ENCODE results near the gene ABCB6.
"Not testable (repeated sequence)": the region's sequence is repeated elsewhere in the genome, so short reads cannot be mapped to it uniquely, and the experiment has no call there.

The ABCB6 gene

DNA sequence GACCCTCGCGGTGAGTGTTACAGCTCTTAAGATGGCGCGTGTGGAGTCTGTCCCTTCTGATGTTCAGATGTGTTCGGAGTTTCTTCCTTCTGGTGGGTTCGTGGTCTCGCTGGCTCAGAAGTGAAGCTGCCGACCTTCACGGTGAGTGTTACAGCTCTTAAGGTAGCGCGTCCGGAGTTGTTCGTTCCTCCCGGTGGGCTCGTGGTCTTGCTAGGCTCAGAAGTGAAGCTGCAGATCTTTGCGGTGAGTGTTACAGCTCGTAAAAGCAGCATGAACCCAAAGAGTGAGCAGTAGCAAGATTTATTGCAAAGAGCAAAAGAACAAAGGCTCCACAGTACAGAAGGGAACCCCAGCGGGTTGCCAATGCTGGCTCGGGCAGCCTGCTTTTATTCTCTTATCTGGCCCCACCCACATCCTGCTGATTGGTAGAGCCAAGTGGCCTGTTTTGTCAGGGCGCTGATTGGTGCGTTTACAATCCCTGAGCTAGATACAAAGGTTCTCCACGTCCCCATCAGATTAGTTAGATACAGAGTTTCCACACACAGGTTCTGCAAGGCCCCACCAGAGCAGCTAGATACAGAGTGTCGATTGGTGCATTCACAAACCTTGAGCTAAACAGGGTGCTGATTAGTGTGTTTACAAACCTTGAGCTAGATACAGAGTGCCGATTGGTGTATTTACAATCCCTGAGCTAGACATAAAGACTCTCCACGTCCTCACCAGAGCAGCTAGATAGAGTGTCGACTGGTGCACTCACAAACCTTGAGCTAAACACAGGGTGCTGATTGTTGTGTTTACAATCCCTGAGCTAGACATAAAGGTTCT, 18.0 kb downstream of the ABCB6 start:
- not testable (repeated sequence) for H3K4me1 ChIP-seq (ENCODE audit: control insufficient read depth in 1 of 2, insufficient read depth in 2 of 2, low read length in 2 of 2); H3K9me3 ChIP-seq (ENCODE audit: control insufficient read depth in 1 of 2, low read length in 2 of 2); H3K36me3 ChIP-seq (ENCODE audit: control insufficient read depth in 1 of 2, insufficient read depth in 2 of 2, low read length in 2 of 2); H3K27me3 ChIP-seq (ENCODE audit: low read depth, low read length); H3K4me3 ChIP-seq (ENCODE audit: low read depth in 1 of 2, low read length in 2 of 2); H3K27ac ChIP-seq (ENCODE audit: low read length)

DNA sequence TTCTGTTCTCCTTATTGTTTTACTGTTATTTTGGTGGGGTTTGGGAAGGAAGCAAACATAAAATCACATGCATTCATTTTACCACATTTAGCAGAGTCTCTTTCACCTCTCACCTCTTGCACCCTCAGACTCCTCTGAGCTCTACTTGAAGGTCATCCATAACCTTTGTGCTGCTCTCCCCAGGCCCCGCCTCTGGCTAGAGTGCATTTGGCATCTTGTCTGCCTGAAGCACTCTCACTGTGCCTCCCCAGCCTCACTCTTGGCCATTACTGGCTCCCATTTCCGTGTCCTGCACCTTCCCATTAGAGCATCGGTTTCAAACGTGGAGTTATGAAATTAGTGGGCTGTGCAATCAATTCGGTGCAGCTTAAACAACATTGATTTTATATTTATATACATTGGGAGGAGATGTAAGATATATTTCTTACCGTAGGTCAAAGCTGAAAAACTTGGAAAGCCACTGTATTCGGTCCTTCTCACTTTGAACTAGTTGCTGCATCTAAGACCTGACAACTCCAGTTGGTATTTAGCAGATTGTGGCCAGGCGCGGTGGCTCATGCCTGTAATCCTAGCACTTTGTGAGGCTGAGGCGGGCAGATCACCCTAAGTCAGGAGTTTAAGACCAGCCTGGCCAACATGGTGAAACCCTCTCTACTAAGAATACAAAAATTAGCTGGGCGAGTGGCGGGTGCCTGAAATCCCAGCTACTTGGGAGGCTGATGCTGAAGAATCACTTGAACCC, 19.1 kb downstream of the ABCB6 start:
- Histone ChIP-seq H3K4me3 (ENCODE audit: low read depth in 1 of 2, low read length in 2 of 2) (no peak overlapping the region), H3K9me3 (ENCODE audit: control insufficient read depth in 1 of 2, low read length in 2 of 2) (no peaks in the 10 kb centered on the region), H3K4me1 (ENCODE audit: control insufficient read depth in 1 of 2, insufficient read depth in 2 of 2, low read length in 2 of 2) (no peaks in the 10 kb centered on the region), H3K27ac (ENCODE audit: low read length) (no peak overlapping the region), H3K36me3 (ENCODE audit: control insufficient read depth in 1 of 2, insufficient read depth in 2 of 2, low read length in 2 of 2) (no peaks in the 10 kb centered on the region), H3K27me3 (ENCODE audit: low read depth, low read length) (peaks cover 4% of the 10 kb centered on the region)

DNA sequence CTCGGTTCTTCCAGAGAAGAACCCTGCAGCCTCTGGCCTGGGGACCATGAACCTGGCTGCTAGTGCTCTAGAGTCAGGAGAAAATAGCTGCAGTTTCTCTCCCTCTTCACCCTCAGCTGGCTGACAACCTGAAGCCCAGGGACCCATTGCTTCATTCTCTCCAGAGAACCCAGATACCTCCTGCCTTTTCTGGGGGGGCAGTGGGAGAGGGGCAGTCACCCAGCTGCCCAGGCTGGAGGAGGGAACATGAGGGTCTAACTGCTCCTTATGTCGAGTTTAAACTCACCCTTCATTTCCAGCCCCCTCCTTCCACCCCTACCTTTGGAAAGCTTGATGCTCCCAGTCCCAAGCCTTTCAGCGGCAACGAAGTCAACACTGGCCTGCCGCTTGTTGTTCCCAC, 19.8 kb downstream of the ABCB6 start:
- no peaks in the 10 kb centered on the region for H3K36me3 ChIP-seq (ENCODE audit: control insufficient read depth in 1 of 2, insufficient read depth in 2 of 2, low read length in 2 of 2)
- no peaks in the 10 kb centered on the region for H3K4me1 ChIP-seq (ENCODE audit: control insufficient read depth in 1 of 2, insufficient read depth in 2 of 2, low read length in 2 of 2)
- H3K9me3 ChIP-seq (ENCODE audit: control insufficient read depth in 1 of 2, low read length in 2 of 2) = no peaks in the 10 kb centered on the region
- H3K27me3 ChIP-seq (ENCODE audit: low read depth, low read length) = peaks cover 4% of the 10 kb centered on the region
- H3K27ac ChIP-seq (ENCODE audit: low read length) = no peak overlapping the region
- H3K4me3 ChIP-seq (ENCODE audit: low read depth in 1 of 2, low read length in 2 of 2) = no peak overlapping the region

DNA sequence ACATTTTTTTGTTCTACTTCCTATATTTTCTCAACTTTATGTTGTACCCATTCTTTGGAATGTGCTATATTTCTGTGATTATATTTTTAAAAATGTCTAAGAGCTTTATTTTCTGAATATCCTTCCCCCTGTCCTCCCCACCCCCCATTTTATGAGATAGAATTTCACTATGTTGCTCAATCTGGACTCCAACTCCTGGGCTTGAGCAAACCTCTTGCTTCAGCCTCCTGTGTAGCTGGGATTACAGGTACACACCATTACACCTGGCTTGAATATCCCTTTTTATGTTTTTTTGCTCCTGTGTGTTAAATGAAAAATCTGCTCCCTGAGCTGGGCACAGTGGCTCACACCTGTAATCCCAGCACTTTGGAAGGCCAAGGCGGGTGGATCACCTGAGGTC, 21.4 kb downstream of the ABCB6 start:
- Histone ChIP-seq H3K27ac (ENCODE audit: low read length) (no peak overlapping the region), H3K4me1 (ENCODE audit: control insufficient read depth in 1 of 2, insufficient read depth in 2 of 2, low read length in 2 of 2) (no peaks in the 10 kb centered on the region), H3K9me3 (ENCODE audit: control insufficient read depth in 1 of 2, low read length in 2 of 2) (no peaks in the 10 kb centered on the region), H3K4me3 (ENCODE audit: low read depth in 1 of 2, low read length in 2 of 2) (no peak overlapping the region), H3K27me3 (ENCODE audit: low read depth, low read length) (peaks cover 4% of the 10 kb centered on the region), H3K36me3 (ENCODE audit: control insufficient read depth in 1 of 2, insufficient read depth in 2 of 2, low read length in 2 of 2) (no peaks in the 10 kb centered on the region)

DNA sequence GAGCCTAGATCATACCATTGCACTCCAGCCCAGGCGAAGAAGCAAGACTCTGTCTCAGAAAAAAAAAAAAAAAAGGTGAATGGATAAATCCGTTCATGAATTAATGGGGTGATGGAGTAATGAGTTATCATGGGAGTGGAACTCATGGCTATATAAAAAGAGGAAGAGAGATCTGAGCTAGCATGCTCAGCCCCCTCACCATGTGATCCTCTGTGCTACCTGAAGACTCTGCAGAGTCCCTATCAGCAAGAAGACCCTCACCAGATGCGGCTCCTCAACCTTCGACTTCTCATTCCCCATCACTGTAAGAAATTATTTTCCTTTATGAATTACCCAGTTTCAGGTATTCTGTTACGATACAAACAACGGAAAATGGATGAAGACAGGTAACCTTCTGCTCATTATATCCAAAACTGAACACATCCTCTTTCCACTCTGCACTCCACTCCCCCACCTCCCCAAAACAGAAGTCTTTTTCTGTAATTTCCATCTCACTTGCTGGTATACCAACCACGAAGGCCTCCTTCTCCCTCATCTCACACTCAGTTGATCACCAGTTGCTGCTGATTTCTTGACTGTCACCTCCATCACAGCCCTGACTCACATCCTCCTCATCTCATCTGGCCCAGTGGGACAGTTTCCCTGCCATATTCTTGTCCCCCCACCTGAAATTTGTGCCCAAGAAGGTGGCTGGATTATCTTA, 31.9 kb downstream of the ABCB6 start:
- Histone ChIP-seq H3K9me3 (ENCODE audit: control insufficient read depth in 1 of 2, low read length in 2 of 2) (no peaks in the 10 kb centered on the region), H3K4me1 (ENCODE audit: control insufficient read depth in 1 of 2, insufficient read depth in 2 of 2, low read length in 2 of 2) (peaks cover 0 to 4% of the 10 kb centered on the region in 2 donors), H3K27me3 (ENCODE audit: low read depth, low read length) (no peaks in the 10 kb centered on the region), H3K27ac (ENCODE audit: low read length) (no peak overlapping the region), H3K4me3 (ENCODE audit: low read depth in 1 of 2, low read length in 2 of 2) (no peak overlapping the region), H3K36me3 (ENCODE audit: control insufficient read depth in 1 of 2, insufficient read depth in 2 of 2, low read length in 2 of 2) (peaks cover 32 to 35% of the 10 kb centered on the region in 2 donors)

DNA sequence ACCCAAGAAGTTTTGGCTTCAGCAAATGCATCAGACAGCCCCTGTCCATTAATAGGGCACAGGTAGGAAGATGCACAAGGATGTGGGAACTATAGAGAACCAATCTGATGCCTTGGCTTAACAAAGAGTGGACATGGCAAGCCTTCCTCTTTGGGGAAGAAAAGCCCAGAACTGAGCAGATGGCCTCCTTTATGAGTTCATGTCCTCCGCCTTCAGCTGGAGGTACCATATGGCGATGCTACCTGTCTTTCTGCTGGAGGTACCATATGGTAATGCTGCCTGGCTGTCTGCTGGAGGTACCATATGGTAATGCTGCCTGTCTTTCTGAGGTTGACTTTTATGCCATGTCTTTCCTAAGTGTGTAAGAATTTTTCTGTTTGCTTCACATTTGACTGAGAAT, 34.6 kb downstream of the ABCB6 start:
- peaks cover 49 to 61% of the 10 kb centered on the region in 2 donors for H3K36me3 ChIP-seq (ENCODE audit: control insufficient read depth in 1 of 2, insufficient read depth in 2 of 2, low read length in 2 of 2)
- H3K4me3 ChIP-seq (ENCODE audit: low read depth in 1 of 2, low read length in 2 of 2) = no peak overlapping the region
- no peaks in the 10 kb centered on the region for H3K9me3 ChIP-seq (ENCODE audit: control insufficient read depth in 1 of 2, low read length in 2 of 2)
- peaks cover 7 to 13% of the 10 kb centered on the region in 2 donors for H3K4me1 ChIP-seq (ENCODE audit: control insufficient read depth in 1 of 2, insufficient read depth in 2 of 2, low read length in 2 of 2)
- no peaks in the 10 kb centered on the region for H3K27me3 ChIP-seq (ENCODE audit: low read depth, low read length)
- no peak overlapping the region for H3K27ac ChIP-seq (ENCODE audit: low read length)

DNA sequence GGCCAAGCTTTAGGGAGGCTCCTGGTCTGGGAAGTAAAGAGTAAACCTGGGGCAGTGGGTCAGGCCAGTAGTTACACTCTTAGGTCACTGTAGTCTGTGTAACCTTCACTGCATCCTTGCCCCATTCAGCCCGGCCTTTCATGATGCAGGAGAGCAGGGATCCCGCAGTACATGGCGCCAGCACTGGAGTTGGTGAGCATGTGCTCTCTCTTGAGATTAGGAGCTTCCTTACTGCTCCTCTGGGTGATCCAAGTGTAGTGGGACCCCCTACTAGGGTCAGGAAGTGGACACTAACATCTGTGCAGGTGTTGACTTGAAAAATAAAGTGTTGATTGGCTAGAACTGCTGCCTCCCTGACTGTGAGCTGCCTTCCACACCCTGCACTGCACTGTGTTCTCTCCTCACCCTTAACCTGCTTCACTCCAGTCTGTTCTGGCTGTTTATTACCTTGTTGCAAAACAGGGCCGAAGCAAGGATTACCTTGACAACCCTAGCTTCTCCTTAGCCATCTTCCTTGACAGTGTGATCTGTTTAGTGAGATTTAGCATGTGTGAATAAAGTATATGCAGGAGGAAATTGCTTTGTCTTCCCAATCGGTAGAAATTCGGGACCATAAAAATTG, 35.5 kb downstream of the ABCB6 start:
- Histone ChIP-seq H3K9me3 (ENCODE audit: control insufficient read depth in 1 of 2, low read length in 2 of 2) (no peaks in the 10 kb centered on the region), H3K4me3 (ENCODE audit: low read depth in 1 of 2, low read length in 2 of 2) (no peak overlapping the region), H3K27ac (ENCODE audit: low read length) (no peak overlapping the region), H3K27me3 (ENCODE audit: low read depth, low read length) (no peaks in the 10 kb centered on the region), H3K36me3 (ENCODE audit: control insufficient read depth in 1 of 2, insufficient read depth in 2 of 2, low read length in 2 of 2) (peaks cover 49 to 61% of the 10 kb centered on the region in 2 donors), H3K4me1 (ENCODE audit: control insufficient read depth in 1 of 2, insufficient read depth in 2 of 2, low read length in 2 of 2) (peaks cover 12 to 21% of the 10 kb centered on the region in 2 donors)

DNA sequence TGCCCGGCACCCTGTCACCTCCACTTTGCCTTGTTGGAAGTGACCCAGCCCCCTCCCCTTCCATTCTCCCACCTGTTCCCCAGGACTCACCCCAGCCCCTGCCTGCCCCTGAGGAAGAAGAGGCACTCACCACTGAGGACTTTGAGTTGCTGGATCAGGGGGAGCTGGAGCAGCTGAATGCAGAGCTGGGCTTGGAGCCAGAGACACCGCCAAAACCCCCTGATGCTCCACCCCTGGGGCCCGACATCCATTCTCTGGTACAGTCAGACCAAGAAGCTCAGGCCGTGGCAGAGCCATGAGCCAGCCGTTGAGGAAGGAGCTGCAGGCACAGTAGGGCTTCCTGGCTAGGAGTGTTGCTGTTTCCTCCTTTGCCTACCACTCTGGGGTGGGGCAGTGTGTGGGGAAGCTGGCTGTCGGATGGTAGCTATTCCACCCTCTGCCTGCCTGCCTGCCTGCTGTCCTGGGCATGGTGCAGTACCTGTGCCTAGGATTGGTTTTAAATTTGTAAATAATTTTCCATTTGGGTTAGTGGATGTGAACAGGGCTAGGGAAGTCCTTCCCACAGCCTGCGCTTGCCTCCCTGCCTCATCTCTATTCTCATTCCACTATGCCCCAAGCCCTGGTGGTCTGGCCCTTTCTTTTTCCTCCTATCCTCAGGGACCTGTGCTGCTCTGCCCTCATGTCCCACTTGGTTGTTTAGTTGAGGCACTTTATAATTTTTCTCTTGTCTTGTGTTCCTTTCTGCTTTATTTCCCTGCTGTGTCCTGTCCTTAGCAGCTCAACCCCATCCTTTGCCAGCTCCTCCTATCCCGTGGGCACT, 36.2 kb downstream of the ABCB6 start:
- Histone ChIP-seq H3K27ac (ENCODE audit: low read length) (no peak overlapping the region), H3K4me1 (ENCODE audit: control insufficient read depth in 1 of 2, insufficient read depth in 2 of 2, low read length in 2 of 2) (peaks cover 12 to 21% of the 10 kb centered on the region in 2 donors), H3K36me3 (ENCODE audit: control insufficient read depth in 1 of 2, insufficient read depth in 2 of 2, low read length in 2 of 2) (peaks cover 49 to 61% of the 10 kb centered on the region in 2 donors), H3K4me3 (ENCODE audit: low read depth in 1 of 2, low read length in 2 of 2) (no peak overlapping the region), H3K27me3 (ENCODE audit: low read depth, low read length) (no peaks in the 10 kb centered on the region), H3K9me3 (ENCODE audit: control insufficient read depth in 1 of 2, low read length in 2 of 2) (no peaks in the 10 kb centered on the region)

DNA sequence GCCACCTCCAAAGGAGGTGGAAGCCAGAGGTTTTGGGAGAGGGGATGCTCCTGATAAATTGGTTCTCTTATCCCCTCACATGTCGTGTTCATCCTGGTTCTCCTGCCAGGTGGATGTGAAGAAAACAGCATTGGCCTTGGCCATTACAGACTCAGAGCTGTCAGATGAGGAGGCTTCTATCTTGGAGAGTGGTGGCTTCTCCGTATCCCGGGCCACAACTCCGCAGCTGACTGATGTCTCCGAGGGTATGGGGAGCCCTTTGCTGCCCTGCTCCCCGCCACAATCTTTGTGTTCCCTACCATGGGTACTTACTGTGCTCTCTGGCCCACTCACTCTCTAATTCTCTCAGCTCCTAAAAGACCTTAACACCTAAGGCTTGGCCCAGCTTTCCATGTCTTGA, 37.2 kb downstream of the ABCB6 start:
- Histone ChIP-seq H3K4me1 (ENCODE audit: control insufficient read depth in 1 of 2, insufficient read depth in 2 of 2, low read length in 2 of 2) (peaks cover 12 to 21% of the 10 kb centered on the region in 2 donors), H3K27ac (ENCODE audit: low read length) (no peak overlapping the region), H3K36me3 (ENCODE audit: control insufficient read depth in 1 of 2, insufficient read depth in 2 of 2, low read length in 2 of 2) (peaks cover 49 to 61% of the 10 kb centered on the region in 2 donors), H3K9me3 (ENCODE audit: control insufficient read depth in 1 of 2, low read length in 2 of 2) (no peaks in the 10 kb centered on the region), H3K4me3 (ENCODE audit: low read depth in 1 of 2, low read length in 2 of 2) (no peak overlapping the region), H3K27me3 (ENCODE audit: low read depth, low read length) (no peaks in the 10 kb centered on the region)

DNA sequence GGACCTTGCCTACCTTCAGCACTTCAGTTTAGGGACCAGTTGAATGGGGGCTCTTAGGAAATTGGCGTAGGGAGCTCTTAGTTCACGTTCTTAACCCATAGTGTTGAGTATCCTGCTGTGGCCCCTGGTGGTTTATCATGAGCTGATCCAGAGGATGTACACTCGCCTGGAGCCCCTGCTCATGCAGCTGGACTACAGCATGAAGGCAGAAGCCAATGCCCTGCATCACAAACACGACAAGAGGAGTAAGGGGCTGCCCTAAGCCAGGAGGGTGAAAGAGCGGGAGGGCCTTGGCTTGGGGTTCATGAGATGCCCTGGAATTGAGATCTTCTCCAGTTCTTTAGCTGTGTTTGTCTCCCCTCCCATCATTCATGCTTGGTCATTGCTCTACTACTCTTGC, 37.8 kb downstream of the ABCB6 start:
- H3K27ac ChIP-seq (ENCODE audit: low read length) = no peak overlapping the region
- no peak overlapping the region for H3K4me3 ChIP-seq (ENCODE audit: low read depth in 1 of 2, low read length in 2 of 2)
- H3K4me1 ChIP-seq (ENCODE audit: control insufficient read depth in 1 of 2, insufficient read depth in 2 of 2, low read length in 2 of 2) = peaks cover 13 to 23% of the 10 kb centered on the region in 2 donors
- peaks cover 49 to 61% of the 10 kb centered on the region in 2 donors for H3K36me3 ChIP-seq (ENCODE audit: control insufficient read depth in 1 of 2, insufficient read depth in 2 of 2, low read length in 2 of 2)
- H3K9me3 ChIP-seq (ENCODE audit: control insufficient read depth in 1 of 2, low read length in 2 of 2) = no peaks in the 10 kb centered on the region
- no peaks in the 10 kb centered on the region for H3K27me3 ChIP-seq (ENCODE audit: low read depth, low read length)
